Stimulated activated CD4-positive, alpha-beta T cell treated with anti-CD3 and anti-CD28 coated beads, Interleukin-1b, Interleukin-23, amount 100 ng/mL, for 4 hours (primary cell): Measurements from ENCODE around the gene ADM5.

Experiments used
- DNase-seq, 2 donors: peaks; one replicate each; pipeline ENCODE4 v3.0.0-alpha.2; 2020; ENCODE audit warnings: low read depth in 2 of 2

Gene ADM5

GRCh38 chr19:49680421-49681351 lies 8.7 kb upstream of the ADM5 start:
- peak; percentile 95 to 97 for DNase-seq

GRCh38 chr19:49681830-49682229 lies 7.6 kb upstream of the ADM5 start:
- no peak for DNase-seq

- no peak for DNase-seq
These were observed 7.1 kb upstream of the ADM5 start for GRCh38 chr19:49682274-49682673.

GRCh38 chr19:49683814-49684250 lies 5.6 kb upstream of the ADM5 start:
- no peak for DNase-seq

GRCh38 chr19:49684251-49684982 lies 5.0 kb upstream of the ADM5 start:
- no peak for DNase-seq

GRCh38 chr19:49684983-49685553 lies 4.3 kb upstream of the ADM5 start:
- DNase-seq: no peak

- no peak for DNase-seq
These were observed 3.5 kb upstream of the ADM5 start for GRCh38 chr19:49685845-49686332.

- no peak for DNase-seq
These were observed 2.8 kb upstream of the ADM5 start for GRCh38 chr19:49686503-49687088.

GRCh38 chr19:49687150-49687549 lies 2.2 kb upstream of the ADM5 start:
- DNase-seq: no peak

- DNase-seq: no peak
These were observed 1.7 kb upstream of the ADM5 start for GRCh38 chr19:49687566-49688316.

GRCh38 chr19:49688531-49689132 lies 762 bp upstream of the ADM5 start:
- no peak for DNase-seq

GRCh38 chr19:49690079-49690655 lies 773 bp downstream of the ADM5 start:
- DNase-seq: no peak

GRCh38 chr19:49690656-49691242 lies 1.4 kb downstream of the ADM5 start, which contains the start of gene CPT1C:
TSS of gene CPT1C (plus strand) at chr19:49691116. CDS start at chr19:49692253, 1,137 bp downstream.
- peak in 1 of 2 donors; percentile 52 for DNase-seq

GRCh38 chr19:49691243-49692146 lies 2.1 kb downstream of the ADM5 start:
- no peak for DNase-seq

- DNase-seq: no peak
These were observed 2.7 kb downstream of the ADM5 start for GRCh38 chr19:49692147-49692506.

GRCh38 chr19:49696115-49696514 lies 6.7 kb downstream of the ADM5 start:
- DNase-seq: no peak

- DNase-seq: no peak
These were observed 7.5 kb downstream of the ADM5 start for GRCh38 chr19:49696865-49697264.

GRCh38 chr19:49699364-49699763 lies 10.0 kb downstream of the ADM5 start:
- no peak for DNase-seq

- no peak for DNase-seq
These were observed 11.2 kb downstream of the ADM5 start for GRCh38 chr19:49700563-49700962.
